RPMI7951 (cell line): Measurements from ENCODE around the gene EVA1C. TPM values are rescaled to one million over a fixed set of nuclear protein-coding genes. Genes with fewer than 3 reads are reported as not detected.
A peak's percentile ranks its signal among the peaks of the same experiment; 100 is the strongest.
"Not testable (repeated sequence)": the region's sequence is repeated elsewhere in the genome, so short reads cannot be mapped to it uniquely, and the experiment has no call there.

Source experiments
- DNase-seq: peaks from one replicate; pipeline ENCODE4 v3.0.0-alpha.2; 2012; ENCODE audit warnings: low read depth
- total RNA-seq: library from RNA; depleted of rRNA; stranded (reverse); fragments of >200 nt; shearing (Covaris generic); gene quantifications from 2 replicates; pipeline ENCODE4 v1.2.3, GENCODE V29; 2014

The EVA1C gene
- total RNA-seq, 1 experiment from 2014 or later = 9.6 TPM

DNA sequence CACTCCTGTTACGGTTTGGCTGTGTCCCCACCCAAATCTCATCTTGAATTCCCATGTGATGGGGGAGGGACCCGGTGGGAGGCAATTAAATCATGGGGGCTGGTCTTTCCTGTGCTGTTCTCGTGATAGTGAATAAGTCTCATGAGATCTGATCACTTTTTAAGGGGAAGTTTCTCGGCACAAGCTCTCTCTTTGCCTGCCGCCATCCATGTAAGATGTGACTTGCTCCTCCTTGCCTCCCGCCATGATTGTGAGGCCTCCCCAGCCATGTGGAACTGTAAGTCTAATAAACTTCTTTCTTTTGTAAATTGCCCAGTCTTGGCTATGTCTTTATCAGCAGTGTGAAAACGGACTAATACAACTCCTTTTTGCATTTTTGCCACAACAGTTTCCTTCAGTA is 118.3 kb downstream of the EVA1C start:
- not testable (repeated sequence) for DNase-seq

GRCh38 chr21:32531561-32531960 is 119.1 kb downstream of the EVA1C start:
- DNase-seq = not testable (repeated sequence)

DNA sequence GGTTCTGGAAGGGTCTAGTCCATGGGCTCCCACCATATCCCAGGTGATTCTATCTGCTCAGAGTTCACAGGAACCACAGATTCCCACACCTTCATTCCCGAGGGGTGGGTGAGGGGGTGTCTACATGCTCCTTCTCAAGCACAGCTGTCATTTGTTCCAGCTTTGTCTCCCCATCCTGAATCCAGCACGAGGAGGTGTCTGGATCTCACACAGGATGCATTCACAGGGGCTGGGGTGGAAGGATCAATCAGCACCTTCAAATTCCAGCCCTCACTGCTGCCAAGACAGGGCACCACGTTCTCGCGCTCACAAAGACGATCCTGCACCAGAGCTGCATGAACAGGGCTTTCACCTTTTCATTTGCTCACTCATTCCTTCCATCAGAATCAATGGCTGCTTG is 120.1 kb downstream of the EVA1C start:
- no peak for DNase-seq

DNA sequence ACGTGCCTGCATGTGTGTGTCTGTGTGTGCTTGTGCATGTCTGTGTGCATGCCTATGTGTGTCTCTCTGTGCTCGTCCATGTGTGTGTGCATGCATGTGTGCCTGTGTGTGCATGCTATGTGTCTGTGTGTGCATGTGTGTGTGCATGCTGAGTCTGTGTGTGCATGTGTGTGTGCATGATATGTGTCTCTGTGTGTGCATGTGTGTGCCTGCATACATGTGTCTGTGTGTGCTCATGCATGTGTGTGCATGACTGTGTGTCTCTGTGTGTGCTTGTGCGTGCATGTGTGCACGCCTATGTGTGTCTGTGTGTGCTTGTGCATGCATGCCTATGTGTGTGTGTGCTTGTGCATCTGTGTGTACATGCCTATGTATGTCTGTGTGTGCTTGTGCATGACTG is 120.5 kb downstream of the EVA1C start:
- DNase-seq = no peak

- DNase-seq = no peak
Measured at GRCh38 chr21:32533611-32534010, 121.1 kb downstream of the EVA1C start.

DNA sequence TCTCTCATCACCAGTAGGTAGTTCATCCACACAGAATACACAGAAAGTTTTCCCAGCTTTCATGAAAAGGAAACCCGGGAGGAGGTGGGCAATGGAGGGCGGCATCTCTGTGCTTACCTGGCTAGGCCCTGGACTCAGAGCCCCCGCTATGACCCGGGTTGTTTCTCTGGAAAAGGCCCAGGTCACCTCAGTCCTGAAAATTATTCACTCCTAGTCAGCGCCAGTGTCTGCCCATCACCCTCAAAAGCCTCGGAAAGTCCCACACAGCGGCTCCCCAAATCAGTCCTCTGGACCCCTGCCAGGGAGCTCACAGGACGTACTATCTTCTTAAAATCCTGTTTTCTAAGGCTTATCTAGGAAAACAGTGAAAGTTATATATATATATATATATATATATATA is 121.6 kb downstream of the EVA1C start:
- no peak for DNase-seq

DNA sequence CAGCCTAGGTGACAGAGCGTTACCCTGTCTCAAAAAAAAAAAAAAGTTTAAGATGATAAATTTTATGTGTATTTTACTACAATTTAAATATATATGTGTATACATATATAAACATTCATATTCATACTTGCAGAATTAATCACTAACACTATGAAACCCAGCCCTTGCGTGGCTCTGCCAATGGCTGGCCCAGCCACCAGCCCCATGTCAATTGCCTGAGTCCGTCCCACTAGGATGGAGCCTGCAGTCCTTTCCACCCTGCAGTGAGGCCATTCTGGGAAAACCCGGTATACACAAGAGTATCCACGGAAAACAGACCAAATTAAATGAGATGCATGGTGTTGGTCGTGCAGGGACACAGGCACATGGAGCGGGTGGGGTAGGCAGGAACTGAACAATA is 123.1 kb downstream of the EVA1C start:
- DNase-seq = no peak

DNA sequence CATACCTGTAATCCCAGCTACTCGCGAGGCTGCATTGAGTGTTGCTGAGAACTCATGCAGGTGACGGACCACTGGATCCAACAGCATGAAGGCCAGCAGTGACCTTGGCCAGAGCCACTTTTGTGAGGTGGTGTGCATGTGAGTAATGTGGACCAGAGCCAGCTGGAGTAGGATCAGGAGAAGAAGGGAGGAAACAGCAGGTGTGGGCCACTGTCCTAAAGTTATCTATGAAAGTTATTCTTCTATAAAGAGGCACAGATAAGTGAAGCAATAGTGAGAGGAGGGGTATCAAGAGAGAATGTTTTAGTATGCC is 125.0 kb downstream of the EVA1C start:
- DNase-seq = no peak

GRCh38 chr21:32538147-32538792 is 125.8 kb downstream of the EVA1C start:
- DNase-seq = no peak

DNA sequence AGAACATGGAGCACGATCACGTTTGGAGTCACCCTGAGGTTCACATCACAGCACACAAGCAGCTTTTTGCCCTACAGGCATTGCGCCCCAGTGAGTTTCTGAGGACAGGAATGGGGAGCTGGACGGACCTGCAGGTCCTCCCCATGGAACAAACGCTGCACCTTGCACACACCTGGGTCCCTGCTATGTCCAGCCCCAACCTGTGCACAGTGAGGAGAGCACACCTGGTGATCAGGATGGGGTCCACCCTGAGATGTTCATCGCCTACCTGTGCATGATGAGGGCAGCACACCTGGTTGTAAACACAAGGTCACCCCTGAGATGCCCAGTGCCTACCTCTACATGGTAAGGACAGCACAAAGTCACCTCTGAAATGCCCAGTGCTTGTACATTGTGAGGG is 126.9 kb downstream of the EVA1C start:
- DNase-seq = no peak

DNA sequence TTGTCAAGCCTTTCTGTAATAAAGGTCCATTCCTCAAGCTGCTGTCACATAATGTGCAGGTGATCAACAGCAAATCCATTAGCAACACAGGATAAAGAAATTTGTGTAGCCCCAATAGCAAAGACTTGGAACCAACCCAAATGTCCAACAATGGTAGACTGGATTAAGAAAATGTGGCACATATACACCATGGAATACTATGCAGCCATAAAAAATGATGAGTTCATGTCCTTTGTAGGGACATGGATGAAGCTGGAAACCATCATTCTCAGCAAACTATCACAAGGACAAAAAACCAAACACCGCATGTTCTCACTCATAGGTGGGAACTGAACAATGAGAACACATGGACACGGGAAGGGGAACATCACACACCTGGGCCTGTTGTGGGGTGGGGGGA is 130.6 kb downstream of the EVA1C start:
- DNase-seq = not testable (repeated sequence)

DNA sequence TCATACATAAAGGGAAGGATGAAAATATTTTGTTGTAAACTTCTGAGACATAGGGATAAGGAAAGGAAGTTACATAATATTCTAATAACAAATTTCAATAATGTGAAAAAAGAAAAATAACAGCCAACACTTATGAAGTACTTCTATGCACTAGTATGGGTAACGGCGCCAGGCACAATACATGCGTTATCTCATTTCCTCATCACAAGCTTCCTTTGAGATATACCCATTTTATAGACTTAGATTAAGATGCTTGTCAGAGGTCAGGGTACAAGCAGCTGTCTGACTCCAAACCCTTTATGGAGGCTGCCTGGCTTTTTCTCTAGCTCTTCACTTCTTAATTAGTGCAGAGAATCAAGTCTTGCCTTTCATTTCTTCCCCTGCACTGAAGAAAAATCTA is 131.5 kb downstream of the EVA1C start:
- no peak for DNase-seq

GRCh38 chr21:32544697-32545096 is 132.2 kb downstream of the EVA1C start:
- DNase-seq = no peak

DNA sequence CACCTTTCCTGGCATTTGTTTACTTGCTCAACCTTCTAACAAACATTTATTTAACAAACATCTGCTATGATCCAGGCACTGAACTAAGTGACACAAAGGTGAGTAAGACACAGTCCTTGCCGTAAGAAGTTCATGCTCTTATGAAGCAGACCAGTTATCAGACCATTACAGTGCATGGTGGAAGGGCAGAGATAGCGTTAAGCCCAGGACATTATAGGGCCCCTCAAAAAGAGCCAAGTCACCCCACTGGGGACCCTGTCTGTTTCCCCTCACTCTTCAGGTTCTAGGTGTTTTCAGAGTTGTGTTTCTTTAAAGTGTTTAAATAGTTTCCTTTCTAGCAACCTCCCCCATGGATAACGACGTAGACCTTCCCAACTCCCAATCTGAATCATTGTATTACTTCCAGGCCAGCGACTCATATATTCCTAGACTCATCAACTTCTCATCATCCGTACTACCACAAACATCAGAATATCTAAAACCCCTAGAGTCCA is 133.5 kb downstream of the EVA1C start:
- DNase-seq = peak; percentile 48

- no peak for DNase-seq
Measured at GRCh38 chr21:32547018-32547417, 134.5 kb downstream of the EVA1C start.

DNA sequence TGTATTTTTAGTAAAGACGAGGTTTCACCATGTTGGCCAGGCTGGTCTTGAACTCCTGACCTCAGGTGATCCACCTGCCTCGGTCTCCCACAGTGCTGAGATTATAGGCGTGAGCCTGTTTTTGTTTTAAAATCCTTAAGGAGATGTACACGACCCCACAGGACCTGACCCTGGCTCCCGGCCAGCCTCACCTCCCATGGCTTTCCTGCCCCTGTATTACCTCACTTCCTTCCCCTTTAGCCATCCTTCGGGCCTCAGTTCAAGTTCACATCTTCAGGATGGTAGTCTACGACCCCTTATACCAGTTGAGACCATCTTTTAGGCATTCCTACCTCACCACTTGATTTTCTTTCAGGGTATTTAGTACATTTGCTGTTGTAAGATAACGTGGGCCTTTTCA is 136.5 kb downstream of the EVA1C start:
- DNase-seq = no peak

- DNase-seq = no peak
Measured at GRCh38 chr21:32549440-32549839, 136.9 kb downstream of the EVA1C start.

DNA sequence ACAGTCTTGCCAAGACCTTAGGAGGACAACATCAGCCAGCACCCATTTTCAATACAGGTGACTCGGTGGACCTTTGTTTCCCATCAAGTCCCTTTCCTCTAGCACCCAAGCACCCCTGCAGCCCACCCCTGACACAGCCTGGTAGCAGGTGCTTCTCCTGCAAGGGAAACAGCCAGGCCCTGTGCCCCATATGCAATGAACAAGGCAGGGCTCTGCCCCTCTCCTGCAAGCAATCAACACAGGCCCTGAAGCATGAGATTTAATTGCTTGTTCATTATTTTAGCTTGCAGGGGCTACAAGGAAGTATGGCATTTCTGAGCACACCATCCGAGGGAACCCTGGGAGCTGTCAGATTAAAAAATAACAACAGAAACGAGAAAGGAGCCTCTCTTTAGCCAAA is 137.4 kb downstream of the EVA1C start:
- DNase-seq = no peak

DNA sequence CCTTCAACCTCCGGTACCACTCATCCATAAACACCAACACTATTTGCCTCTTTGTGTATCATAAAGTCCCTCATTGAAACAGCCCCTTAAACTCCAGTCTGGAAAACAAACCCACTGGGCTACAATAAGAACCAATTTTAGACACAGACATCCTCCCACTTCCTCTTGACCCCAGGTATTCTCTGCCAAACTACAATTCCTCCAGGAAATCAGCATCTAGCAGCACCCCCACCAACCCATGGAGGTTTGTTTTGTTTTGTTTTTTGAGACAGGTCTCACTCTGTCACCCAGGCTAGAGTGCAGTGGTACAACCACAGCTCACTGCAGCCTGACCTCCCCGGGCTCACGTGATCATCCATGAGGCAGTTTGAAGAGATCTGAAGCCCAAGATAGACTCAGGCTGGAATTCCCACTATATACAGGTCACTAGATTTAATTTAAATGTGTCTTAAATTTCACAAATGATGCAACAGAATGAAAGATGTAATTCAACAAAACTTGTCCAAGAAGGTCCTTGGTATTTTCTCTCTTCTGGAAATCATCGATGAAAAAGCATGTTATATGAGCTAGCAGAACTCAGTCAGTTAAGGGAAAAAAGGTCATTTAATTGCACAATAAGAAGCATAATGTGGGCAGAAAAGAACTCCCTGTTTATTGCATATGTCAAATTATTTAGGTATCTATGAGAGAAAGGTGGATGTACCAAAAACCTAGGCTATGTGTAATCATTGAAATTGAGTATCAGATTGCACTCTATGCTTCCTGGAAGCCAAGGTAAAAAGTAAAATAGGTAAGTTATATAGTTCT is 142.5 kb downstream of the EVA1C start:
- DNase-seq = no peak

GRCh38 chr21:32558106-32558505 is 145.6 kb downstream of the EVA1C start:
- no peak for DNase-seq

DNA sequence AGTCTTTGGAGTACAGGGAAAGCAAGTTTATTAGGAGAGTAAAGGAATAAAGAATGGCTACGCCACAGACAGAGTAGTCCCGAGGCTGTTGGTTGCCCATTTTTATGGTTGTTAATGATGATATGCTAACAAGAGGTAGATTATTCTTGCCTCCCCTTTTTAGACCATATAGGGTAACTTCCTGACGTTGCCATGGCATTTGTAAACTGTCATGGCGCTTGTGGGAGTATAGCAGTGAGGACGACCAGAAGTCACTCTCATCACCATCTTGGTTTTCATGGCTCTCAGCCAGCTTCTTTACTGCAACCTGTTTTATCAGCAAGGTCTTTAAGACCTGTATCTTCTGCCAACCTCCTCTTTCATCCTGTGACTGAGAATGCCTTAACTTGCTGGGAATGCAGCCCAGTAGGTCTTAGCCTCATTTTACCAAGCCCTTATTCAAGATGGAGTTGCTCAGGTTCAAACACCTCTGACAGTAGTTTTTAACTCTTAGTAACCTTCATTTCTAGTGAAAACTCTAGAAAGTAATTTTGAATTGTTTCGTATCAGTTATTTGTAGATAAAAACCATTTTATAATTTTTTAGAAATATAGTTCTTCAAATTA is 146.6 kb downstream of the EVA1C start:
- DNase-seq = no peak

DNA sequence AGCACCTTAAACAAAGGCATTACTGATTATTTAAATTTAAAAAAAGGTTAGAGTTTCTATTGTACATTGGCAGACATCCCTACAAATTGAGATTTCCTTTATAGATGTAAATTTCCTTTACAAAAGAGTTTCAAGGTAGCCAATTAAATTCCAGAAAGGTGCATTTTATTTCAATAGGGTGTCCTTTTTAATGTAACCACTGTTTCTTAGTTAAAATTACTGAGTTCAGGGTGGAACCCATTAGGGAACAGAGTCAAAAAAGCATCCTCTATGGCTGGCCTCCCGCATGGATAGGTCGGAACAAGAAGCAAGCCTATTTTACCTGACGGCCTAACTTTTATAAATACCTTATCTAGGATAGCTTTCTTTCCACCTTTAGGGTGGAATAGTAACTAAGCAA is 148.4 kb downstream of the EVA1C start:
- no peak for DNase-seq

DNA sequence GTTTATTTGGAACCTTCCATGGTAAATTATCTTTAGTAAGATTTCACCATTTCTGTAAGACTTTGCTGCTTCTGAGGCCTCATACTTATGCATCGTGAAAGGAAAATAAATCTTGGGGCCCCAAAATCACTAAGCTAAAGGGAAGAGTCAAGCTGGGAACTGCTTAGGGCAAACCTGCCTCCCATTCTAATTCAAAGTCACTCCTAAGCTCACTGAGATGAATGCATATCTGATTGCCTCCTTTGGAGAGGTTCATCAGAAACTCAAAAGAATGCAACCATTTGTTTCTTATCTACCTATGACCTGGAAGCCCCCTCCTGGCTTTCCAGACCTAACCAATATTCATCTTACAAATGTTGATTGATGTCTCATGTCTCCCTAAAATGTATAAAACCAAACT is 149.0 kb downstream of the EVA1C start:
- DNase-seq = not testable (repeated sequence)
